HG02852 (cell line): ENCODE measurements around the gene MROH9.
A peak's percentile ranks its signal among the peaks of the same experiment; 100 is the strongest.
"Not testable (repeated sequence)": the region's sequence is repeated elsewhere in the genome, so short reads cannot be mapped to it uniquely, and the experiment has no call there.

Experiments
- ATAC-seq: cut with Tn5 transposase; IDR thresholded peaks from one replicate; pipeline ENCODE4 v1.9.1; 2021; ENCODE audit warnings: mild to moderate bottlenecking, moderate library complexity; ENCODE audit not compliant: unreplicated experiment

The MROH9 gene

GRCh38 chr1:170935231-170935630 lies at the start of gene MROH9:
MROH9 (plus strand) TSS chr1:170935534; CDS start chr1:170945557, 10,023 bp downstream.
- ATAC-seq, result no peak

- ATAC-seq, result no peak
These were observed 49.8 kb upstream of the MROH9 start for GRCh38 chr1:170885551-170885950.

GRCh38 chr1:170886460-170886859 lies 48.9 kb upstream of the MROH9 start:
- ATAC-seq, result no peak

- no peak for ATAC-seq
These were observed 47.6 kb upstream of the MROH9 start for GRCh38 chr1:170887726-170888125.

GRCh38 chr1:170891872-170892271 lies 43.5 kb upstream of the MROH9 start:
- ATAC-seq, result no peak

GRCh38 chr1:170893655-170894297 lies 41.6 kb upstream of the MROH9 start:
- no peak for ATAC-seq

- no peak for ATAC-seq
These were observed 31.4 kb upstream of the MROH9 start for GRCh38 chr1:170903961-170904360.

- no peak for ATAC-seq
These were observed 26.4 kb upstream of the MROH9 start for GRCh38 chr1:170908942-170909341.

- ATAC-seq, result no peak
These were observed 25.1 kb upstream of the MROH9 start for GRCh38 chr1:170910273-170910672.

GRCh38 chr1:170917373-170917772 lies 18.0 kb upstream of the MROH9 start:
- no peak for ATAC-seq

GRCh38 chr1:170924656-170925055 lies 10.7 kb upstream of the MROH9 start:
- ATAC-seq, result not testable (repeated sequence)

GRCh38 chr1:170927955-170928840 lies 7.1 kb upstream of the MROH9 start:
- no peak for ATAC-seq

- no peak for ATAC-seq
These were observed 5.9 kb upstream of the MROH9 start for GRCh38 chr1:170929412-170929834.

- ATAC-seq, result peak; percentile 88
These were observed 5.3 kb upstream of the MROH9 start for GRCh38 chr1:170929835-170930554.

- no peak for ATAC-seq
These were observed 3.7 kb upstream of the MROH9 start for GRCh38 chr1:170931650-170932049.

GRCh38 chr1:170932236-170932635 lies 3.1 kb upstream of the MROH9 start:
- no peak for ATAC-seq

GRCh38 chr1:170938281-170938680 lies 2.9 kb downstream of the MROH9 start:
- no peak for ATAC-seq

GRCh38 chr1:170939476-170939875 lies 4.1 kb downstream of the MROH9 start:
- no peak for ATAC-seq

- ATAC-seq, result not testable (repeated sequence)
These were observed 16.4 kb downstream of the MROH9 start for GRCh38 chr1:170951744-170952143.

- no peak for ATAC-seq
These were observed 24.1 kb downstream of the MROH9 start for GRCh38 chr1:170959385-170959784.

- ATAC-seq, result no peak
These were observed 29.2 kb downstream of the MROH9 start for GRCh38 chr1:170964506-170964905.
